ENCODE measurements around the gene ADGRL2.

The ADGRL2 gene

DNA sequence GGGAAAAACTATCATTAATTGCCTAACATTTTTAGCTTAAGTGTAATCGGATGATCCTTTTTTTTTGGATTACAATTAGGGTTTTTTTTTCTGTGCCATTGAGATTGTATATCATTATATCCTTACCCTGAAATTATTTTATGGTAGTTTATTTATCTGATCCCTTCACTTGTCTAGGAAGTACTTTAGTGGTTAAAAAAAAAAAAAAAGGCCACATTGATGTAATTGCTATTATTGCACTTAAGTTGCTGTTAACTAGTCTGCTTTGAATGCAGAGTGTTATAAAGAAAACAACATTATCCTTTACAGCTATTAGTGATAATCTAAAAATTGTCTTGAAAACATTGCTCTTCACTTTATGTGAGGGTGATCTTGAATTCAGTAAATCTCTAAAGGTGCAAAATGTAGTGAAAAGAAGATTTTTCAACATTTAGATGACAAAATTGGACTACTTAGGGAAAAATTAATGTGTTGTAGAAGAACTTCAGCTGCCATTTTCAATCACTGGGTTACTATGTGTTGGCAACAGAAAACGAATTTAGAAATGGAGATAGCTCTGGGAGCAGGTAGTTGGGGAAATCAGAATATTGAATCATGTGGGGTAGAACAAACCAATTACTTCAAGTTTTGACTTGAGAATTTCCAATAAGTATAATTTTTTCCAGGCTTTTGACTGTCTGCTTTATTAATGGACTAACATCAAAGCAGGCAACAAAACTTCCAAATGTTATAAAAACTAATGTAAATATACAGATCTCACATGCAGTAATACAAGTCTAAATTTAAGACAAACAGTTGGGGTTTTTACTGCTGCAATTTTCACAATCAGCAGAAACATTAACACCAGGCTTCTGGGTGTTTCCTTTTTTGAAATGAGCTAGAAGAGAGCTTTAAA is 5.0 kb downstream of the ADGRL2 start:
- no peak for DNase-seq (ENCODE audit: low read depth in 2 of 2)

DNA sequence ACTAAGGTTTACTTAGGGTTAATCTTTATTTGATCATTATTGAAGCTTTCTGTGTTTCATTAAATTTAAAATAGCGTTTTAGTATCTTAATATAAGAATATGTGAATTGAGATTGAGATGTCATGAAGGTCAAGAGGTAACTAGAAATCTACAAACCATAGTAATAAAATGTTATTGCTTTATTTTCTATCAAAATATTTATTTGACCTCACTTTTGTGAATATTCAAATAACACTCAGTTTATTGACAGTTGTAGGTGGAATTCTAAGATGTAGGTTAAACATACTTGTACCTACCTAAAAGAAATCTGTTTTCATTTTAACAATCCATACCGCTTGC is 5.7 kb downstream of the ADGRL2 start:
- no peak for DNase-seq (ENCODE audit: low read depth in 2 of 2)

DNA sequence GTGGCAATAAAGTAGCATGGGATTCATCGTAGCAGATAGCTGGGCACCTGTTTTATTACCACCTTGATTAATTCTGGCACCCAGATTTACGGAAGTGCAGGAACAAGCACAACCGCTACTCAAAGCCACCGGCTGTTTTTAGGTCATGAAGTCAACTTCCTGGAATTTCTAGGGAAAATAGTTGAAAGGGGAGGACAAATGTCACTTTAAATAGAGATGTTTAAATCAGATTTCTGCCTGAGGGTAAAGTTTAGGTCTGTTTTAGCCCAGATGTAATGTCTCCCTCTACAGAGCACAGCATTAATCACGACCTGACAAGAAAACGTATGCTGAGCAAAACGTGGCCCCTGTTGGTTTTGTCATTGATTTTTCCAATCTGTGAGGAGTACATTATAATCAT is 8.0 kb downstream of the ADGRL2 start:
- DNase-seq (ENCODE audit: low read depth in 2 of 2), result no peak

DNA sequence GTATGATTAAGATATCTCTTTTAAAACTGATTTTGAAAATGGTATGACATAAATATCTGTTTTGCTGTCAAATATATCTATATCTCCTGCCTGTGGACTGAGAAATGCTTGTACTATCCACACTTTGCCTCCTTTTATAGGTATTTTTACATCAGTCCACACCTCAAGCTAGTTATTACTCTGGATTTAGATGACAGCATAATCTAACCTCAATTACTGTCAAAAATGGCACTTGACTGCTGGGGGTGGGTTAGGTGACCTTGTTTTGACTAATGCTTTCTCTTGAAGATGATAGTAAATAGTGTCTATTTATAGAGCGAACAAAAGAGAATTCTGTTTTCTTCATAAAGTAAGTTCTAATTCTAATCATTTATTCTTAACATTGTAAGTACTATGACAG is 9.1 kb downstream of the ADGRL2 start:
- no peak for DNase-seq (ENCODE audit: low read depth in 2 of 2)

DNA sequence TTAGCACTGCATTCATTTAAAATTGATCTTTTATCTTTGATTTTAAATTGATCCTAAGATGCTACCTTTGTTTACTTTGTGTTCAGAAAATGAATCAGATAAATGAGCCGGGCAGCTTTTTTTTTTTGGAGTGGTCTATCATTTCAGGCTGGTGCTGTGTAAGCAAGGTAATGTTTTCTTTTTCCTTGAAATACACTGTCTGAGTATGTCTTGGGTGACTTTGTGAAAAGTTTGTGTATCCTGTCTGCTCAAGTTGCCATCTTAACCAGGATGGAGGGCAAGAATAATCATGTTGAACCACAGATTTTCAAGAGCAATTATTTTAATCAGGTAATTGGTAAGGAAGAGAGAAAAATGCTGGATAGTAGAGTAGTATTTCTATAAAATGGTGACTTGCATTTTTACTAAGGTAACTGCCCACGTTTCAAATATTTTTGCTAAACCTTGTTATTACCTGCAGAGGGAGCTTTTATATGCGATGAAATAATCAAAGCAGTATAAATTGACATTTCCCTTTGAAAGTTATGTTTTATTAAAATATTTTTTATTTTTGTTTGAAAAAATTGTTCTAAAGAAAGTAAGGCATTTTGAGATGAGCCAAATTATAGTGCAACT is 11.1 kb downstream of the ADGRL2 start:
- DNase-seq (ENCODE audit: low read depth in 2 of 2), result no peak

DNA sequence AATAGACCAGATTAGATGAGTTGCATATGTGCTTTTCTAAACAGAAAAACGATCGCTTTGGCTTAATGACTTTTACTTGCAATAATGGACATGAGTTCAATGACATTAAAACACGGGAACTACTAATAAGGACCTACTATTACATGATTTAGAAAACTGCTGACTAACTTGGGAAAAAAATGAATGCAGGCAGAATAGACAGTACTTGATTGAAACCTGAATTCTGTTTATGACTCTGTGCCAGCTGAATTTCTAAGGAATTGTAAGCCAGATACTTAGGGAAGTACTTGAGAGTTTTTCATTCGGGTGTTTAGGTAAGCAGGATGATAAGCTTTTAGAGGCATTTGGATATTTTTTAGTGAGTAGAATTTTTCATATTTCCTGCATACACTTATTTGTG is 12.0 kb downstream of the ADGRL2 start:
- no peak for DNase-seq (ENCODE audit: low read depth in 2 of 2)

DNA sequence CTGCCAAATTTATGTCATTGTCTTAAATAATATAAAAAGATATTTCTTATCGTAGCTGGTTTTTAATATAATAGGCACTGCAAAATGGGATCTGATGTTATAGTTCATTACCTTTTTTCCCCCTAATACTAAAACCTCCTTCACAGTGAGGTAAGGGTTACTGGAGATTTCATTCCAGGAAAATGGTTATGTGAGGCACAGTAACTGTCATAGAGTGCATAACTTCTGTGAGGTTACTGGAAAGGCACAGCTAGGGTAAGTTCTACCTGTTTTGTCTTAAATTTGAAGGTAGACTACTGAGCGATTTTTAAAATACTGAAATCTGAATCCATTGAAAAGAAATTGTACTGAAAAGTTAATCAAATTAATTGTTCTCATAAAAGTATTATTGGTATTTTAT is 13.0 kb downstream of the ADGRL2 start:
- no peak for DNase-seq (ENCODE audit: low read depth in 2 of 2)

DNA sequence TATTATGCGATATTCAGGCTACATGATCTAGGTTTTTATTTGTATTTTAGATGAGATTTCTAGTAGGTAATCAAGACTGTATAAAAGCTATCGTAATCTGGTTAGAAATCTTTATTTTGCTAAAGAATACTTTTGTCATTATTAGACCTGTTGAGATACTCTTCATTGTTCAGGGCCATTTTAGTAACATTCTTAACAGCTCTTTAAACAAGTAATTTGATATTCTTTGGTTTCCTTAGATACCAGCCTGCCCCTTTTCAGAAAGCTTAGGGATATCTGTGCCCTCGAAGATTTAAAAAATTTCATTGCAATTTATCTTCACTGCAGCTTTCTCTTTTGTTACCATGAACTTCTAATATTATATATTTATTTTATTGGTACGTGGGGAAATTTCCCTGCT is 18.9 kb downstream of the ADGRL2 start:
- DNase-seq (ENCODE audit: low read depth in 2 of 2), result no peak

DNA sequence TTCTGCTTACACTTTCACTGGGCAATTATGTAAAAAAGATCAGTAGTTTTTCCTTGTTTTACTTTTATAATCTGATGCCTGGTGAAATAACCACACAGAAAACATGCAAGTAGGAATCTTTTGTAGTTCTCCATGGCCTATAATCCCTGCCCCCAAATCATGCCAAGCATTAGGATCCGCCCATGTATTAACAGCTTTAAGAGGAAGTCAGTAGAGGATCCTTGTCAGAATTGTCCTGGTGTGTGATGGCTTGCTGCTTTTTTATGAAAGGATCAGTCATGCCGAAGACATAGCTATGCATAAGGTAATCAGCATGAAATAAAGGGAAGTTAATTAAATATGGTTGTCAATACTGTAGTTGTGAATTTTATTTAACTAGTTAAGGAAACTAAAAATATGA is 20.0 kb downstream of the ADGRL2 start:
- DNase-seq (ENCODE audit: low read depth in 2 of 2), result no peak

DNA sequence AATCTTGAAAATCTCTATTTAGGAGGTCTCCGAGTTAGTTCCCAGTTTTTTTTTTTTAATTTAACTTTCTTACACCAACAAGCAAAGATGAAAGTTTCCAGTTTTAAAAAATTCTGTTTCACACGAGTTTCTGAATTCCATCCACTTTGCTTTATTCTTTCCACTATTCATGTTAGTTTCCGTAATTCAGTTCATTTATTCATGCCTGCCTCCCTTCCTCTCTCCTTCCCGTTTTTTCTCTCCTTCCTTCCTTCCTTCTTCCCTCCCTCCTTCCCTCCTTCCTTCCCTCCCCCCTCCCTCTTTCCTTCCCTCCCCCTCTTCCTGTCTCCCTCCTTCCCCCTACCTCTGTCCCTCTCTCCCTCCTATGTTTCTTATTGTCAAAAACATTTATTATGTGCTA is 22.3 kb downstream of the ADGRL2 start:
- no peak for DNase-seq (ENCODE audit: low read depth in 2 of 2)

DNA sequence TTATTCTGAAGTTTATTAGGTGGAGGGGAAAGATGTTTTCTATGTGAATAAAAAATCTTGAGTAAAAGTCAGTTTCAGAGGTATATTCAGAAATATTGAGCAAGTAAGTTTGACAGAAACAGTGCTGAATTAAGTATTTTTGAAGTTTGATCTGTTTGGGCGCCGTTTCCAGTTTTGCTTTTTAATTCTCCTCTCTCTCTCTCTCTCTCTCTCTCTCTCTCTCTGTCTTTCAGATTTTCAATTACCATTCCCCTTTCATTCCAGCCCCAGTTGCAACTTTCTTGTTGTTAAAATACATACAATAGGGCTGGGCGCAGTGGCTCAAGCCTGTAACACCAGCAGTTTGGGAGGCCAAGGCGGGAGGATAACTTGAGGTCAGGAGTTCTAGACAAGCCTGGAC is 24.0 kb downstream of the ADGRL2 start:
- no peak for DNase-seq (ENCODE audit: low read depth in 2 of 2)

DNA sequence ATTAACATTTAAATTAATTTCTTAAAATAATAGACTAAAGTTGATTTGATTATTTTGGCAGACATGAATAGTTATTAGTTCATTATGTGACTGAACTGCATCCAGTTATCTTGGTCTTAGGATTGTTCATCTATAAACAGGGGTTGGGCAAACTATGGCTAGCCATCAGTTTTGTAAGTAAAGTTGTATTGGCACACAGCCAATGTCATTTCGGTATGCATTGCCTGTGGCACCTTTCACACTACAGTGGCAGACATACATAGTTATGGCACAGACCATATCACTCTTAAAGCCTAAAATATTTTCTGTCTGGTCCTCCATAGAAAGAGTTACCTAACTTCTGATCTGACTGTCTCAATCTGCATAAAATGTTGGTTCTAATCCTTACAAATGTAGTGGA is 27.2 kb downstream of the ADGRL2 start:
- no peak for DNase-seq (ENCODE audit: low read depth in 2 of 2)

DNA sequence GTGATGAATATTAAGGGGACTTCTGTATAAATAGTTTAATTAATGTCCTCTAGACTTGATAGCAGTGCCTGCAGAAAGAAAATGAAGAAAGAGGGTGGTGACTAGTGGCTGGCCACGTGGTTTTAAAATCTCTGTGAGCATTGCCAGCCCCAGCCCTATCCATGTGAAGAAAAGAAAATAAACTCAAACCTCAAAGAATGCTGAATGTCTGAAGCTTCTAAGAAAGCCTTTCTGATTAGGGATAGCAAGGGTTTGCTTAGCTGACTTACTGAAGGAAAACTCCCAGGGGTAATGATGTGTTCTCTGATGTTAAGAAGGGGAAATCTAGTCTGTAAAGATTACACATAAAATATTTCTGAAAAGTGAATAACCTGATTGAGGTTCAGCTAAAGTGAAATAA is 31.8 kb downstream of the ADGRL2 start:
- DNase-seq (ENCODE audit: low read depth in 2 of 2), result no peak

DNA sequence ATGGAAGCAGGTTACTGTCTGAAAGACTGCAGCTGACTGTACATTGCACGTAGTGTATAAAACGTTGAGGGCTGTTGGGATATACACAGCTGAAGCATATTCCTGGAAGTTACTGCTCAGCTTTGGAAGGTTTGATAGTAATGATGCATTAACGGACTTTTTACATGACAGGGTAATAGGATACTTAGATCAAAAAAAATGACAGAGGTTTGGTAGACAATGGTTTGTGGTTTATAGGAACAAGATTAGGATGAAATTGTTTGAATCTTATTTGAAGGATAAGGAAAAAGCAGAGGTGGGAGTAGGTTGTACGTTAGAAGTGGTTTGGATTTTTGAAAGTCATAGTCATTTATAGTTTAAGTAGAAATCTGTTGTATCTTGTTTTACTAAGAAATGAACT is 33.0 kb downstream of the ADGRL2 start:
- no peak for DNase-seq (ENCODE audit: low read depth in 2 of 2)

DNA sequence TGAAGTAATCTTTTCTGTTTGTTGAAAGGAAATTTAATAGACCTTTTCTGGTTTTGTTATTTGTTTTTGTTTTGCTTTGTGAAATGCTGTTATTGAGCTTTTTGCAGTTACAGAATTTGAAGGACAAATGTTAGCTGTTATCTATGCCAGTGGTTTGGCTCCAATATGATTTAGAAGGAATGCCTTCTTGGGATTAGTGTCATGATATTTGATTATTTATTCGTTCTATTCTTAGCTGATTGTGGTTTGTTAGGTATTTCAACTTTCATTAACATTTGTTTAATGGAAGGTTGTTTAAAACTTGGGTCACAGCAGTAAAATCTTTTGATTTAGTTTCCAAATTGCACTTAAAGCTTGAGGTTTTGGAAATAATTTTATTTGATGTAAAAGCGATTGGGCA is 33.5 kb downstream of the ADGRL2 start:
- DNase-seq (ENCODE audit: low read depth in 2 of 2), result no peak

DNA sequence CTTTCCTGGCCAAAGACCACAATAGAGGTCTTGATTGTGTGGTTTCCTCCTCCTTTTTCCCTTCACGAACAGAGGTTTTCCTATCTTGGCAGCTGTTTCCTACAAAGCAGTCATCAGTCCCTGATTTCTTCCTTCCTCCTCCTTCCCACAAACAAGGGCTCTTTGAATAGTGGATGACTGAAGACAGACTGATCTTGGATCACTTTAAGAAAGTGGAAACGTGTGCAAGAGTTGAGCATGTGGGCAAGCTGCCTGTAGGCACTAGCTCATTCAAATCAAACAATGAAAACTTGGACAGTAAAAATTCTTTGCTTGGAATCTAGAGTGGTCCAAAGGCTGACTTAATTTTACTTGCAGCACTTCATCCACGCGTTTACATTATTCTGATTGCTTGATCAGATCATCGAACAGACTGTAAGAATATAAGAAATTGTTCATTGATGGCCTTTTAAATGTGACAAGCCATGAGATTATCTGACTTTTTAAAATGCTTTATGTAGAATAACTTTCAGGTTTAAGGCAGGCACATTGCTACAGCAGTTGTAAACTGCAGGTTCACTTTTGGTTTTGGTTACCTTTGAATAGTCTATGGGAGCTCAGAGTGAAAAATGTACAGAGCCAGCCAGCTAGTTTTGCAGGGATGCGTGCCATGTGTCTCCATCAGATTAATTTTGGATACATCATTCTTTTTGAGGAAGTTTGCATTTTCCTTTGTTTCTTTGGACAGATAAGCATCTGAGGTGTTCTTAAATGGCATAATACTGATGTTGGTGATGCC is 34.4 kb downstream of the ADGRL2 start:
- no peak for DNase-seq (ENCODE audit: low read depth in 2 of 2)

DNA sequence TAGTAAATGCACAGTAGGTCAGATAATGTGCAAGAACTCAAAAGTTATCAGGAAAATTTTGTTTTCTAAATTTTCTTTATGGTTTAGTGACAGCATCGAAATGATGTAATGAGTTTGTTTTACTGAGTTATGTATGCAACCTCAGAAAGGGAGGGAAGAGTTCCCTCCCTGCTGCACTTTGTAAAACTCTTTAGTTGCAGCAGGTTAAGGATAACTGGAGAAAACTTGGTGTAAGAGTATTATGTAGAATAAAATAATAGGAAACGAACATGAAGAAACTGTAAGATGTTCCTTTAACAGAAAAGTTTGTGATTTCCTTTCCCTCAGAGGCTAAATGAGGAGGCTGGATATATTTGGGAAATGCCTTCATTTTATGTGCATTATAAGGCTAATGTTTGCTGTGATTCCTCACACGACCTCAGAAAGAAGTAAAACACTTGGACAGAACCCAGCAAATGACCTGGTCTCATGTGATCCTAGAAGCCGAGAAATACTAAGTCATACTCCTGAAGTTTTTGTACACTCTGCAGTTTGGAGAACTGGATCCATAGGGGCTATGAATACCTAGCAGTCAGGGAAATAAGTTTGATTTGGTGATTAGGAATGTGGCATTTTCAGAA is 35.4 kb downstream of the ADGRL2 start:
- no peak for DNase-seq (ENCODE audit: low read depth in 2 of 2)

DNA sequence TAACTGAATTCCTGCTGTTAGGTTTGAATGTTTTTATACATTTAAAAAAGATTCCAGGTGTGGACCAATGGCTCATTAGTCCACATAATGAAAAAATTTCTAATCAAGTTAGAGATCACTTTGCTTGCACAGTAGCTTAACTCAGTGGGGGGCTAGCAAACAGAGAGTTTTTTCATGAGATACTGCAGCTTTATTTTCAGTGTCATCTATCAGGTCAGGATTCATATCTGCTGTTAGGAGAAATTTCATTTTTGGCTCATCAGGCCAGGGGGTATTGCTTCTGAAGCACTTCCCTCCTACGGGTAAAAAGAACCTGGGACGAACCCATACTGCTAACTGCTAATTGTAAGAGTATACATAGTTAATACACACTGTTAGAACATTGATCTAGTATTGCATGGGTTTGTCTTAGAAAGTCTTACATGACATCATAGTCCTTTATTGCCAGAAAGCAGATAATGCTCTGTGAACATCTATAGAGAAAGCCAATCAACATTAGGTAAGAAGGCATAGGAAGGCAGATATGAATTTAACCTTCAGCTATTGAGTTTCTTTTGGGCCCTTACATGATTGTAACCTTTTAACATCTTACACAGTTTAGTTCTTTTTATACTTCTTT is 38.0 kb downstream of the ADGRL2 start:
- no peak for DNase-seq (ENCODE audit: low read depth in 2 of 2)

DNA sequence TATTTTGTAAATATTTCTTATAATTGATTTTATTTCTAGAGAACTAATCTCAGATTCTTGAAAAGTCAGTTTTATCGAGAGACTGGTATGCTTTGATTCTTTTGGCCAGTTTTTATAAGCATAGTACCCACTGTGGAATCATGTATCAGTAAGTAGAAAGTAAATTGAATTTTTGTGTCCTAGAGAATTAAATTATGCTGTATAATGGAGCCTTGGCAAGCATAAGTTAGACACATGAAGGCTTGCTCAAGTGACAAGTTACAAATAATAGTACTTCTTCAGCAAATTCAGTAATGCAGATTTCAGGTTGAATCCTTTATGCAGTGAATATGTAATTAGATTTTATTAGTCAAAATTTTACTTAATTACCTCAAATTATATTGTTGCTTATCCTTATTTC is 40.1 kb downstream of the ADGRL2 start:
- no peak for DNase-seq (ENCODE audit: low read depth in 2 of 2)

DNA sequence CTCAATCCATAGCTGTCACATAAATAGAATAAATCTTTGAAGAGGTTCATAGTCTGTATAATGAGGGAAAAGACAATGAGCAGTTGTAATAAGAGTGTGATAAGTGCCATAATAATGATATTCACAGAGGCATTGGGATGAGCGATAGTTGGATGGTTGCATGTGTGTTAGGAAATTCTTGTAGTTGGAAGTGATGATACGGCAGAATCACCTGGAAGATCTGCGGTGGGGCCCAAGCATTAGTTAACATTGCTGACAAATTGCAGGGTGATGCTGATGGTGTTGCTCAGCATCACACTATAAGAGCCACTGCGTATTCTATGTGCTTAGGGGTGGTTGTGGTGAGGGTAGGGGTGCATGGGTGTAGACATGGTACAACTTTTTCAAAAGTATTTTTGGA is 41.1 kb downstream of the ADGRL2 start:
- no peak for DNase-seq (ENCODE audit: low read depth in 2 of 2)

DNA sequence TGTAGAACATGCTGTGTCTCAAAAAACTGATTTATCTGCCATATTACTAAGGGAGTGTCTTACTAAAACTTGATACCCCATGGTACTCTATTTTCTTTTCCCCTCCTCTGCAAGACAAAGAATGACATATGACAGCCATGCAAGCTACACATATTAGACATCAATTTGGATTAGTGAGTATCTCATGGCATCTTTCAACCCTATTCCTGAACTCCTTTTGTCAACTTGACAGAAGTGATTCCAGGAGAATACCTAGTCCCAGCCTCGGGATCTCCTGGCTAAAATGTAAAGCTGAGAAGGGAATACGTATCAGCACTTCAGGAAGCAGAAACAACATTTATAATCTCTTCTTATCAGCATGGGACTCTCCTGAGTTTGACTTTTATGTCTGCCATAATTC is 43.7 kb downstream of the ADGRL2 start:
- DNase-seq (ENCODE audit: low read depth in 2 of 2), result no peak

DNA sequence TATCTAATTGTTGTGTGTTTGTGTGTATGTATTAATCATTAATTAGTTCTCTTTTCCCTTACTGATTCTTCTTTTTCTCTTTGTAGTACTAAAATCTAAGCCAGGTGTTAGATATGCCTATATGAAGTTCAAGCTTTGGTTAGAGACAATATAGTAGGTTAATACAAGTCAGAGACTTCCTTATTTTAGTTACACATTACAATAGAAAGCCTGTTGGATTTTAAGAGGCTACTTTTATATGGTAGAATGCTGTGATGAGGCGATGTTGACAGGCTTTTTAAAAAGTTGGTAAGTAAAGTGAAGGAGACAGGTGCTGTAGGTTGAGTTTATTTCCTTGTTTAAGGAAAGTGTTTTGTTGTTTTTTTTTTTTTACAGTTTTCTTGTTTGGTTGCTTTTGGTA is 45.9 kb downstream of the ADGRL2 start:
- no peak for DNase-seq (ENCODE audit: low read depth in 2 of 2)

Measured in stimulated activated CD8-positive, alpha-beta memory T cell treated with anti-CD3 and anti-CD28 coated beads, Interleukin-7, amount 100 ng/mL, for 4 hours (primary cell).